ENCODE measurements around the gene ALDH1L1. TPM values are rescaled to one million over a fixed set of nuclear protein-coding genes. Genes with fewer than 3 reads are reported as not detected.

The ALDH1L1 gene
- total RNA-seq, 1 donor from 2014 or later = not detected

- H3K27ac Mint-ChIP-seq (ENCODE audit: unreplicated experiment) = no peak overlapping the region
- H3K36me3 Mint-ChIP-seq (ENCODE audit: low read depth, unreplicated experiment) = no peaks in the 10 kb centered on the region
- DNase-seq (ENCODE audit: low spot score) = no peak
- TF ChIP-seq, protein P1, sequence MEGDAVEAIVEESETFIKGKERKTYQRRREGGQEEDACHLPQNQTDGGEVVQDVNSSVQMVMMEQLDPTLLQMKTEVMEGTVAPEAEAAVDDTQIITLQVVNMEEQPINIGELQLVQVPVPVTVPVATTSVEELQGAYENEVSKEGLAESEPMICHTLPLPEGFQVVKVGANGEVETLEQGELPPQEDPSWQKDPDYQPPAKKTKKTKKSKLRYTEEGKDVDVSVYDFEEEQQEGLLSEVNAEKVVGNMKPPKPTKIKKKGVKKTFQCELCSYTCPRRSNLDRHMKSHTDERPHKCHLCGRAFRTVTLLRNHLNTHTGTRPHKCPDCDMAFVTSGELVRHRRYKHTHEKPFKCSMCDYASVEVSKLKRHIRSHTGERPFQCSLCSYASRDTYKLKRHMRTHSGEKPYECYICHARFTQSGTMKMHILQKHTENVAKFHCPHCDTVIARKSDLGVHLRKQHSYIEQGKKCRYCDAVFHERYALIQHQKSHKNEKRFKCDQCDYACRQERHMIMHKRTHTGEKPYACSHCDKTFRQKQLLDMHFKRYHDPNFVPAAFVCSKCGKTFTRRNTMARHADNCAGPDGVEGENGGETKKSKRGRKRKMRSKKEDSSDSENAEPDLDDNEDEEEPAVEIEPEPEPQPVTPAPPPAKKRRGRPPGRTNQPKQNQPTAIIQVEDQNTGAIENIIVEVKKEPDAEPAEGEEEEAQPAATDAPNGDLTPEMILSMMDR (IDR thresholded peaks at IDR 0.05; ENCODE audit: unreplicated experiment) = peak; percentile 41
- no peaks in the 10 kb centered on the region for H3K4me1 Mint-ChIP-seq (ENCODE audit: unreplicated experiment)
- no peaks in the 10 kb centered on the region for H3K9me3 Mint-ChIP-seq (ENCODE audit: unreplicated experiment)
- H3K4me3 Mint-ChIP-seq (ENCODE audit: unreplicated experiment) = no peak overlapping the region
- peaks cover 7% of the 10 kb centered on the region for H3K27me3 Mint-ChIP-seq (ENCODE audit: unreplicated experiment)
Observed at GRCh38 chr3:126132751-126133511, 47.5 kb downstream of the ALDH1L1 start.

- no peak overlapping the region for H3K4me3 Mint-ChIP-seq (ENCODE audit: unreplicated experiment)
- TF ChIP-seq, protein P1 (IDR thresholded peaks at IDR 0.05; ENCODE audit: unreplicated experiment) = no peak
Observed at GRCh38 chr3:126131881-126132750, 48.3 kb downstream of the ALDH1L1 start.

GRCh38 chr3:126130981-126131745 is 49.2 kb downstream of the ALDH1L1 start:
- Mint-ChIP-seq H3K9me3 (ENCODE audit: unreplicated experiment) (no peaks in the 10 kb centered on the region), H3K36me3 (ENCODE audit: low read depth, unreplicated experiment) (no peaks in the 10 kb centered on the region), H3K27ac (ENCODE audit: unreplicated experiment) (no peak overlapping the region), H3K4me3 (ENCODE audit: unreplicated experiment) (no peak overlapping the region), H3K4me1 (ENCODE audit: unreplicated experiment) (no peaks in the 10 kb centered on the region), H3K27me3 (ENCODE audit: unreplicated experiment) (peaks cover 7% of the 10 kb centered on the region)
- TF ChIP-seq, protein P1 (IDR thresholded peaks at IDR 0.05; ENCODE audit: unreplicated experiment) = no peak
- no peak for DNase-seq (ENCODE audit: low spot score)

More at GRCh38 chr3:126131881-126132750, 48.3 kb downstream of the ALDH1L1 start:
- Mint-ChIP-seq H3K27ac (ENCODE audit: unreplicated experiment) (no peak overlapping the region), H3K27me3 (ENCODE audit: unreplicated experiment) (peaks cover 7% of the 10 kb centered on the region), H3K36me3 (ENCODE audit: low read depth, unreplicated experiment) (no peaks in the 10 kb centered on the region), H3K4me1 (ENCODE audit: unreplicated experiment) (no peaks in the 10 kb centered on the region), H3K9me3 (ENCODE audit: unreplicated experiment) (no peaks in the 10 kb centered on the region)
- no peak for DNase-seq (ENCODE audit: low spot score)

DNA sequence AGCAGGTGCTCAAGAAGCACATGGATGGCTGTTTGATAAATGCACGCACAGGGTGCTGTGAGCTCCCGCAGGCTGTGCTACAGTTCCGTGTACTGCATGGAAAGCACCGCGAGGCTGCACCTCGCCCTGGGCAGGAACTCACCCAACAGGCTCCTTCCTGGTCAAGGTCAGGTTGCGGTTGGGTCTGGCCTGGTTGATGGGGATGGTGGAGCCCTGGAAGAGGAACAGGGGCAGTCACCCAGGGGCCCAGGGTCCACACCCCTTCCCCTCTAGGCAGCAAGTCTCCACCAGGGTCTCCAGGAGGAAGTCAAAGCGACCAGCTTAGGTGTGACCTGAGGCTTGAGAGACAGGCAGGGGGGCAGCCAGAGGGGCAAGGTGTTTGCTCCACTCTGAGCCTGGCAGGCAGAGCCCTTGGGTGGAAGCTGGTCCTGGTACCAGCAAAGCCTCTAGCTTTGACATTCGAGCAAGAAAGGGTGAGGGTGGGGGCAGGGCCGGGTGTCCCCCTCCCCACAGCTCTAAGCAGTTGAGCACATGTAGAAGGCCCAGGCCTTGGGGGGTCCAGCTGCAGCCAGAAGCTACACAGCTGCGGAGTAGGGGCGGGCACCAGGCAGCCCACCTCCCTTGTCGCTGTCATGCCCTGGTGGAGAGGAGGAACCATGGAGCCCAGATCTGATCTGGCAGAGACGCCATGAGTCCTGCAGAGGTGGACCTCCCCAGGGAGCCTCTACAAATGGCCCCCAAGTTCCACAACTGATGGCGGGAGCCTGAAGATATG is 50.1 kb downstream of the ALDH1L1 start:
- no peak overlapping the region for H3K27ac Mint-ChIP-seq (ENCODE audit: unreplicated experiment)
- H3K4me3 Mint-ChIP-seq (ENCODE audit: unreplicated experiment) = no peak overlapping the region
- DNase-seq (ENCODE audit: low spot score) = no peak
- TF ChIP-seq, protein P1 (IDR thresholded peaks at IDR 0.05; ENCODE audit: unreplicated experiment) = no peak
- H3K4me1 Mint-ChIP-seq (ENCODE audit: unreplicated experiment) = no peaks in the 10 kb centered on the region
- peaks cover 7% of the 10 kb centered on the region for H3K27me3 Mint-ChIP-seq (ENCODE audit: unreplicated experiment)
- H3K9me3 Mint-ChIP-seq (ENCODE audit: unreplicated experiment) = no peaks in the 10 kb centered on the region
- no peaks in the 10 kb centered on the region for H3K36me3 Mint-ChIP-seq (ENCODE audit: low read depth, unreplicated experiment)

Measured in endothelial cell (in vitro differentiated cells).